ENCODE measurements around the gene CHI3L2. TPM values are rescaled to one million over a fixed set of nuclear protein-coding genes. Genes with fewer than 3 reads are reported as not detected.

The CHI3L2 gene
- total RNA-seq, 2 experiments from 2014 or later: 9.2 to 10.4 TPM

- no peaks in the 10 kb centered on the region for H3K9me3 Mint-ChIP-seq
- H3K4me1 Mint-ChIP-seq (ENCODE audit: low read depth): peaks cover 56% of the 10 kb centered on the region
- peak overlapping the region; percentile 99 for H3K4me3 Mint-ChIP-seq
- CTCF ChIA-PET: interaction anchor here (0.6 to 2.3 kb wide), 8 partner anchors 11 to 21 kb away, joined by 3 to 6 read pairs (median 4); no protein-coding TSS in a partner anchor
- peaks cover 25% of the 10 kb centered on the region for H3K36me3 Mint-ChIP-seq (ENCODE audit: low read depth)
- ATAC-seq (peak; percentile 31), DNase-seq (peak; percentile 93)
- H3K27me3 Mint-ChIP-seq: no peaks in the 10 kb centered on the region
- H3K27ac Mint-ChIP-seq: peak overlapping the region; percentile 98
- intact Hi-C loops (cut with micrococcal nuclease): loop anchor here (1.0 kb wide), 1 partner anchor 11 kb away; no protein-coding TSS in a partner anchor
- TF ChIP-seq, protein P1, sequence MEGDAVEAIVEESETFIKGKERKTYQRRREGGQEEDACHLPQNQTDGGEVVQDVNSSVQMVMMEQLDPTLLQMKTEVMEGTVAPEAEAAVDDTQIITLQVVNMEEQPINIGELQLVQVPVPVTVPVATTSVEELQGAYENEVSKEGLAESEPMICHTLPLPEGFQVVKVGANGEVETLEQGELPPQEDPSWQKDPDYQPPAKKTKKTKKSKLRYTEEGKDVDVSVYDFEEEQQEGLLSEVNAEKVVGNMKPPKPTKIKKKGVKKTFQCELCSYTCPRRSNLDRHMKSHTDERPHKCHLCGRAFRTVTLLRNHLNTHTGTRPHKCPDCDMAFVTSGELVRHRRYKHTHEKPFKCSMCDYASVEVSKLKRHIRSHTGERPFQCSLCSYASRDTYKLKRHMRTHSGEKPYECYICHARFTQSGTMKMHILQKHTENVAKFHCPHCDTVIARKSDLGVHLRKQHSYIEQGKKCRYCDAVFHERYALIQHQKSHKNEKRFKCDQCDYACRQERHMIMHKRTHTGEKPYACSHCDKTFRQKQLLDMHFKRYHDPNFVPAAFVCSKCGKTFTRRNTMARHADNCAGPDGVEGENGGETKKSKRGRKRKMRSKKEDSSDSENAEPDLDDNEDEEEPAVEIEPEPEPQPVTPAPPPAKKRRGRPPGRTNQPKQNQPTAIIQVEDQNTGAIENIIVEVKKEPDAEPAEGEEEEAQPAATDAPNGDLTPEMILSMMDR (IDR thresholded peaks at IDR 0.05): no peak
- POLR2A ChIA-PET: interaction anchor here (0.6 to 10.4 kb wide), 5 partner anchors 12 to 341 kb away, joined by 3 to 245 read pairs (median 4); partner anchors contain the start of genes CEPT1 and DRAM2
These were observed 23.8 kb upstream of the CHI3L2 start for GRCh38 chr1:111203681-111204200.

DNA sequence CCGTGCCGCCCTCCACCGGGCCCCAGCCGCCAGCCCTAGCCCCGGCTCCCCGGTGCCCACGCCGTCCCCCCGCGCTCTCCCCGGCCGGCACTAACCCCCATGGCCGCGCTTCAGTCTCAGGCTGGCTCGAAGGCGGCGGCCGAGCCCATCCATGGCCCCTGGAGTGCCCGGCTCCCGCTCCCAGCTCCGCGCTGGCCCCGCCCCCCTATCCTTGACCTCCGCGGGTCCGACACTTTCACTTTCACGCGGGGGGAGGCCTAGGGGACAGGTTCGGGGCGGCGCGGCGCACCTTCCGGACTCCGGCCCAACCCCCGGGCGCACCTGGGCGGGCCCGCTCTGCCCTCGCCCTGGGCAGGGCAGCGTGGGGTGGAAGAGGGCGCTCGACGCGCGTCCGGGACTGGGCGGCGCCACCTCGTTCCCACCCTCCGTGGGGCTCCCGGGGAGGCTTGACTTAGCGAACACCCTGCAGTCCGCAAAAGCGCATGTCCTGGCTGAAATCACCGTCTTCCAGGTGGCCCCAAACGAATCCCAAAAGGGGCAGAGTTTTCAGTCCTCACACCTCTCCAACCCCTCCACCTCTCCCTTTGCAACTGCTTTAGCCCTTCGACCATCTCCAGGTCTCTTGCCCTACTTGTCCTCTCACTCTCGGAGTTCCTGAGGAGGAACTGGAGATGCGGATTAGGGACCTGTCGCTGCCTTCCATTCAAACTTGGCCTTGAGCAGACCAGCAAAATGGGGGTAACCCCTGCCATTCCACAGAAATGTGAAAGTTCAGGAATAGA, 23.1 kb upstream of the CHI3L2 start:
- no peaks in the 10 kb centered on the region for H3K9me3 Mint-ChIP-seq
- peak; percentile 65 for DNase-seq
- intact Hi-C loops (cut with micrococcal nuclease): no loop called here
- peaks cover 57% of the 10 kb centered on the region for H3K4me1 Mint-ChIP-seq (ENCODE audit: low read depth)
- H3K27ac Mint-ChIP-seq: peak overlapping the region; percentile 98
- no peaks in the 10 kb centered on the region for H3K27me3 Mint-ChIP-seq
- TF ChIP-seq, protein P1 (IDR thresholded peaks at IDR 0.05): no peak
- ChIA-PET CTCF (interaction anchor here (0.6 to 1.7 kb wide), 7 partner anchors 10 to 22 kb away, joined by 3 to 6 read pairs (median 3); no protein-coding TSS in a partner anchor), POLR2A (interaction anchor here (0.6 to 10.4 kb wide), 5 partner anchors 13 to 342 kb away, joined by 3 to 245 read pairs (median 4); partner anchors contain the start of genes CEPT1 and DRAM2)
- peak overlapping the region; percentile 99 for H3K4me3 Mint-ChIP-seq
- peaks cover 18% of the 10 kb centered on the region for H3K36me3 Mint-ChIP-seq (ENCODE audit: low read depth)
- peak; percentile 61 for ATAC-seq

DNA sequence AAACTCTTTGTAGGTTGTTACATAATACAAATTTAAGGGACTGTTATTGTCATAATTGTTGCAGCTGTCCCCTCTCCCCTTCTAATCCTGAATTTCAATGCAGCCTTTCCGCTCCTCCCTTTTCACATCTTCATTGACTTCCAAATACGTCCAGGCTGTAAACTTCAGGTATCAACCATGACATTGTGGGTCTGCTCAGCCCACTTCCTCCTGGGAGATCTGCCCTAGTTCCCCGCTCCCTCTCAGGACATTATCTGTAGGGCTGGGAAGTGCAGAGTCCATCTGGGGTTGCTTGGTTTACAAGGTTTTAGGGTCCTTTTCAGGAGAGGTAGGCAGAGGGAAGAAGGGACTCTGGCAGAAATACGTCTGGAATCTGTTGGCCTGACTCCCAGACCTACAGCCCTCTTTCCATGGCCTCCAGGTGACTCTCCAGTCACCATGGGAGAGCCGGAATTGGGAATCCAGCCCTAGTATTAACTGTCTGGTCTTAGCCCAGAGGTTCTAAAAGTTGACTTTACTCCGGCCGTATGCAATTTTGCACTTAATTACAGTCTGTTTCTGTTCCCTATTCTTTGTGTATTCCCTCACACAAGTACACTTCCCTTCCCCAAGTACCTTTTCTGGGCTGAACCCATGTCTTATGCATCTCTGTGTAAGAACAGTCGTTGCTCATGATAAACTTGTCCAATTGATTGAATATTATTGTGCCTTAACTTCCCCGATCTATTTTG, 22.4 kb upstream of the CHI3L2 start:
- peaks cover 63% of the 10 kb centered on the region for H3K4me1 Mint-ChIP-seq (ENCODE audit: low read depth)
- intact Hi-C loops (cut with micrococcal nuclease): no loop called here
- peak overlapping the region; percentile 82 for H3K27ac Mint-ChIP-seq
- TF ChIP-seq, protein P1 (IDR thresholded peaks at IDR 0.05): no peak
- no peaks in the 10 kb centered on the region for H3K27me3 Mint-ChIP-seq
- ATAC-seq: no peak
- POLR2A ChIA-PET: interaction anchor here (1.5 to 10.4 kb wide), 2 partner anchors 12 to 14 kb away, joined by 5 to 245 read pairs; no protein-coding TSS in a partner anchor
- DNase-seq: no peak
- H3K36me3 Mint-ChIP-seq (ENCODE audit: low read depth): peaks cover 11% of the 10 kb centered on the region
- H3K9me3 Mint-ChIP-seq: no peaks in the 10 kb centered on the region
- CTCF ChIA-PET: no interaction called here
- peak overlapping the region; percentile 99 for H3K4me3 Mint-ChIP-seq

GRCh38 chr1:111205714-111206050, 21.8 kb upstream of the CHI3L2 start:
- intact Hi-C loops (cut with micrococcal nuclease): no loop called here
- H3K4me3 Mint-ChIP-seq: no peak overlapping the region
- POLR2A ChIA-PET: no interaction called here
- CTCF ChIA-PET: no interaction called here
- H3K27ac Mint-ChIP-seq: peak overlapping the region; percentile 22
- H3K9me3 Mint-ChIP-seq: no peaks in the 10 kb centered on the region
- DNase-seq (no peak), ATAC-seq (no peak)
- H3K4me1 Mint-ChIP-seq (ENCODE audit: low read depth): peaks cover 63% of the 10 kb centered on the region
- no peaks in the 10 kb centered on the region for H3K27me3 Mint-ChIP-seq
- TF ChIP-seq, protein P1 (IDR thresholded peaks at IDR 0.05): no peak
- peaks cover 6% of the 10 kb centered on the region for H3K36me3 Mint-ChIP-seq (ENCODE audit: low read depth)

Data from activated CD8-positive, alpha-beta T cell treated with anti-CD3 and anti-CD28 coated beads for 36 hours (primary cell).